Measurements from ENCODE around the gene SCP2.

SCP2 gene, protein sequence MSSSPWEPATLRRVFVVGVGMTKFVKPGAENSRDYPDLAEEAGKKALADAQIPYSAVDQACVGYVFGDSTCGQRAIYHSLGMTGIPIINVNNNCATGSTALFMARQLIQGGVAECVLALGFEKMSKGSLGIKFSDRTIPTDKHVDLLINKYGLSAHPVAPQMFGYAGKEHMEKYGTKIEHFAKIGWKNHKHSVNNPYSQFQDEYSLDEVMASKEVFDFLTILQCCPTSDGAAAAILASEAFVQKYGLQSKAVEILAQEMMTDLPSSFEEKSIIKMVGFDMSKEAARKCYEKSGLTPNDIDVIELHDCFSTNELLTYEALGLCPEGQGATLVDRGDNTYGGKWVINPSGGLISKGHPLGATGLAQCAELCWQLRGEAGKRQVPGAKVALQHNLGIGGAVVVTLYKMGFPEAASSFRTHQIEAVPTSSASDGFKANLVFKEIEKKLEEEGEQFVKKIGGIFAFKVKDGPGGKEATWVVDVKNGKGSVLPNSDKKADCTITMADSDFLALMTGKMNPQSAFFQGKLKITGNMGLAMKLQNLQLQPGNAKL

DNA sequence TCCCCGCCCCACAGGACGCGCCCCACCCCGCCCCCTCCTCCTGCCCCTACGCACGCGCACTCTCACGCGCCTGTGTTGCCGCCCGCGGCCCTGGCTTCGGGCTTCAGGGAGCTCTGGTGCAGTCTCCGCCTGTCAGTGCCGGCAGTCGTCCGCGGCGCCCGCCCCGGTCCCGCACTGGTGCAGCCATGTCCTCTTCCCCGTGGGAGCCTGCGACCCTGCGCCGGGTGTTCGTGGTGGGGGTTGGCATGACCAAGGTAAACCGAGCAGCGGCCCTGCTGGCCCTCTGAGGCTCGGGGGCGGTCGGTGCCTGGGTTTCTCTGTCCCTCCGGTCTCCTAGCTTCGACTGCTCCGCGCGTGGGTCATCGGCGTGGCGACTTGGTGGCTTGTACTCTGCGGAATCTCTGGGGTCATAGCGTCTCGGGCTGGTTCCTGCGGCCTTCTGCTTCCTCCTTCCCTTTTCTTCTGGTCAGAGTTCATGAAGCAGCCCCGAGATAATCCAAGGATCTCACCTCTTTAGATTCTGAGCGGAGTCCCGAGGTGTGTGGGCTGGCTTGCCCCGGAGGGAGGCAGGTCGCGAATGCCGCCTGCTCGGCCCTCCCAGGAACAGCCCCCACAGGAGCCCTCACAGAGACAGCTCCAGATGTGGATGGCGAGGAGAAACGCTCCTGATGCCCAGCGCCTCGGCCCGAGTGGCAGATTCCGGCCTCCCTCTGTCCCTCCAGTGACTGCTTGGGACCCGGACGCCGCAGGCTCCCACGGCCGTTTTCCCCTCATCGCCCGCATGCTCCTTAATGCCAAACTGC, at the start of gene SCP2:
SCP2 (plus strand) TSS at position 65 of the 803 bp plus-strand sequence; CDS start at position 186, 121 bp downstream.
- no peak for FAIRE-seq

DNA sequence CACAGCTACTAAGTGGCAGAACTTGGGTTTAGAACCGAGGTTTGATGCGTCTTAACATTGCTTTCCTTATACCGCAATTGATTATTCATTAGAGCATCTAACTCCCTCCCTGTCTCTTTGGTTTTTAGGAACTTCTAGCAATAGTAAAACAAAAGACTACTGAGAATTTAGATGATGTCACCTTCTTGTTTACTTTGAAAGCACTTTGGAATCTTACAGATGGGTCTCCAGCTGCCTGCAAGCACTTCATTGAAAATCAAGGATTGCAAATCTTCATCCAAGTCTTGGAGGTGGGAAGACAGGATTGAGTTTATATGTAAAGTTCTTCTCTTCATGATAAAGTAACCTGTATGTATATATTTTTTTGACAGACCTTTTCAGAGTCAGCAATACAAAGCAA, 49.5 kb upstream of the SCP2 start:
- no peak for FAIRE-seq

DNA sequence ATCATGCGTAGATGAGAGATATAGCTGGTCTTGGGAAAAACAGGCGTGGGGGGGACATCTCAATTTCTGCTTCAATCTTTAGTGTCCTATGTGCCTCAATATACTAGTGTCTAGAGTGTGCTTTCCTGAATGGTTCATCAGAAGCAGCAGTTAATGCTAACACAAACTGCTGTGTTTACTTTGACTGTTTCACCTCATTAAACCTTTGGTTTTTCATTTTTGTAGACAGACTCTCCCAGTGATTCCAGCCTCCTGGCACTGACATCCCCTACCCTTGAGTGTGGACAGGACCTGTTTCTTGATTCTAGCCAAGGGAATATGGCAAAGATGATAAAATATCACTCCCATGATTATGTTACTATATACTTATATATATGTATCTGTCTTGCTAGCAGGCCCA, 46.9 kb upstream of the SCP2 start:
- no peak for FAIRE-seq

DNA sequence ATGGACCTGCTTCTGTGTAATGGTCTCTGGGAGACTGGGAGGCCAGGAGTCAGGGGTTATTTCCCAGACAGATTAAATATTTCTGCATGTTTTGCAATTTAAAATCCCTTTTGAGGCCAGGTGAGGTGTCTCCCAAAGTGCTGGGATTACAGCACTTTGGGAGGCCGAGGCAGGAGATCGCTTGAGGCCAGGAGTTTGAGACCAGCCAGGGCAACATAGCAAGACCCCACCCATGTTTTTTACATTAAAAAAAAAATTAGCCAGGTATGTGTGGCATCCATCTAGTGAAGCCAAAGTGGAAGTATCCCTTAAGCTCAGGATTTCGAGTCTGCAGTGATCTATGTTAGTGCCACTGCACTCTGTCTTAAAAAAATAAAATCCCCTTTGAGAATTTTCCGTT, 39.6 kb upstream of the SCP2 start:
- FAIRE-seq, result no peak

DNA sequence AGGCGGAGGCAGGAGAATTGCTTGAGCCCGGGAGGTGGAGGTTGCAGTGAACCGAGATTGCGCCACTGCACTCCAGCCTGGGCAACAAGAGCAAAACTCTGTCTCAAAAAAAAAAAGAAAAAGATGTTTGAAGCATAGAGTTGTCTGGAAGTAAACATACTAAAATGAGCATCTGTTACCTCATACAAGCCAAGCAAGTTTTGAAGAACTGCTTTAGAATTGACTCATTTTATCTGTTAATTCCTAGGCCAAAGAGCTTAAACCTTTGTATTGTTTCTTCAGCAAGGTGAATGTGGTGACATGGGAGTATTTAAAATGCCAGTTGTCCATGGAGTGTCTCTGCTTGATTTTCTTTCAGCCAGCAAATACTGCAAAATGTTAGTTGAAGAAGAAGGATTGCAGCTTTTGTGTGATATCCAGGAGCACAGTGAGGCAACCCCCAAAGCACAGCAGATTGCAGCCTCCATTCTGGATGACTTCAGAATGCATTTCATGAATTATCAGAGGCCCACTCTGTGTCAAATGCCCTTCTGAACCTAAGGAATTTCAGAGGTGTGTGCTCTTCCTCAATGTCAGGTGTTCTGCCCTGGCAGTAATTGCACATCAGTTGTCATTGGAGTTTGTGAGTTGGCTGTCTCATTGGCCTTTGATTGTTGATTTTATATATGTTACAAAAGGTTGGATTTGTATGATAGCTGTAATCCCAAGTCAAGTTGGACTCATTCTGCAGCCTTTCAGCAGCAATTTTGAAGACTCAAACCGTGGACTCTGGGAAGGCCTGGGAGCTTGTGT, 34.5 kb upstream of the SCP2 start:
- FAIRE-seq, result no peak

DNA sequence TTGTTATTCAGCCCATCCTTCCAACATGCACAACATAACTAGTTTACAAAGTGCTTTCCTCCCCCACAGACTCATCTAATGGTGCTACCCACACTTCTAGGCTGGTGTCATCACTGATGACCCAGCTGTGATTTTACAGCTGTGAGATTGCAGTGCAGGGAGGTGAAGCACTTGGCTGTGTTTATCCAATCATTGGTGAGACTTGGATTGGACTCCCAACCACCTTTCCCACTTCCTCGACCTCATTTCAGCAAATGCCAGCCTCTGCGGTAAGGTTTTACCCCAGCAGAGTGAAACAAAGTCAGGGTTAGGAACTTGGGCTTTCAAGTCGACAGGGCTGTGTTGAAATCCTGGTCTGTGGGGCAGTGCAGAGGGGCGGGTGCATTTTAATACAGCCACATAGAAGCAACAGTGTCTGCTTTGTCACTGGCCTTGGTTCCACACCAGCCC, 27.6 kb upstream of the SCP2 start:
- no peak for FAIRE-seq

DNA sequence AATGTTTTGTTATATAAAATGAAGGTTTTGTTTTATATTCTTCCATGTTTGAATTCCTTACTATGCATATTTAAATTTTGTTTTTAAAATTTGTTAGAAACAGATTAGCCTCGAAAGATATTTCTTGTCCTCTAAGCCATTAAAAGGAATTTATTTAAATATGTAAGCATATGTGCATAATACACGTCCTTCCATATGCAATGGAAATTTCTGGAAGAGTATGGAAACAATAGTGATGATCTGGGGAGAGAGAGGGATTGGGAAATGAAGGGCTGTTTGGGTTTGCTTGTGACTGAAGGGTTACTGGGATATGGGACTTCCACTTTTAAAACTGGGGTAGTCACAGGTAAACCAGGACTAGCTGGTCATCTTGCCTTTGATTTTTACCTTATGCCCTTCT, 26.7 kb upstream of the SCP2 start:
- FAIRE-seq, result peak; percentile 14

DNA sequence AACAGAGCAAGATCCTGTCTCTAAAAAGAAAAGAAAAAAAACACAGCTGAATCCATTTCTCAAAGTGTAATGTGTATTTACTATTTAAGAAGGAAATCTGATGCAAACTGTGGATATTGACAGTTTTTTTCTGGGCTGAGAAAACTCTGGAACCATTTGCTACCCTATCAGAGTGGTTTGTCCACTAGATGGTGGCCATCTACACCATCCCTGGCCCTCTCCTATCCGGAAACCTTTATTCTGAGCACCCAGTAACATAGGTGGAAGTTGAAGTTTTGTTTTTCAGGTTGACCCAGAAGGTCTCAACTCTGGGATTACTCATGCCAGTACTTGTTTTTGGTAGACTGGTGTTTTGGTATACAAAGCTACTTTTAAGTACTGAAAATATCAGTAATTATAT, 25.7 kb upstream of the SCP2 start:
- no peak for FAIRE-seq

DNA sequence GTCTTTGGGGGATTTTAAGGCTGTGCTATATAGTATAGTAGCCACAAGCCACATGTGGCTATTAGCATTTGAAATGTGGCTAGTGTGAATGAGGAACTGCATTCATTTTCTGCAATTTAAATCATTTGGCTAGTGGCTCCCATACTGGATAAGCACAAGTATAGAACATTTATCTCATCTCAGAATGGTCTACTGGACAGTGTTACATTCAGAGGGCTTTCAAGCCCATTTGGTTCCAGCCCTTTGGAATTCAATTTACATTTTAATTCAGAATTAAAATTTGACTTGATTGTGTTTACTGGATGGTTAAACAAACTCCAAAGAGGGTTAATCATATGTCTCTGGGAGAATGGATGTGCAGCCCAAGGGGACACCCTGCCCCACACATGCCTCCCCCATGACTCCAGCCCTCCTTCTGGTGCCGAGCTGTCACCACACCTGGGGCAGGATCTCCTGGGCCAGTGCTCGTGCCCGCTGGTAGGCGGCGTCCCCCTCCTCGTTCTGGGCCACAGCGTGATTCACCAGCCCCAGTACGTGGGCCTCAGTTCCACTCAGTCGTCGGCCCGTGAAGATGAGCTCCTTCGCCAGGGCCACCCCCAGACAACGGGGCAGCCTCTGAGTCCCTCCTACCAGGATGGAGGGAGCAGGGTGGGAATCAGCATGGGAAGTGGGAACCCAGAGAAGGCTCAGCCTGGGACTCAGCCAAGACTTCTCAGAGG, 22.7 kb upstream of the SCP2 start:
- no peak for FAIRE-seq

DNA sequence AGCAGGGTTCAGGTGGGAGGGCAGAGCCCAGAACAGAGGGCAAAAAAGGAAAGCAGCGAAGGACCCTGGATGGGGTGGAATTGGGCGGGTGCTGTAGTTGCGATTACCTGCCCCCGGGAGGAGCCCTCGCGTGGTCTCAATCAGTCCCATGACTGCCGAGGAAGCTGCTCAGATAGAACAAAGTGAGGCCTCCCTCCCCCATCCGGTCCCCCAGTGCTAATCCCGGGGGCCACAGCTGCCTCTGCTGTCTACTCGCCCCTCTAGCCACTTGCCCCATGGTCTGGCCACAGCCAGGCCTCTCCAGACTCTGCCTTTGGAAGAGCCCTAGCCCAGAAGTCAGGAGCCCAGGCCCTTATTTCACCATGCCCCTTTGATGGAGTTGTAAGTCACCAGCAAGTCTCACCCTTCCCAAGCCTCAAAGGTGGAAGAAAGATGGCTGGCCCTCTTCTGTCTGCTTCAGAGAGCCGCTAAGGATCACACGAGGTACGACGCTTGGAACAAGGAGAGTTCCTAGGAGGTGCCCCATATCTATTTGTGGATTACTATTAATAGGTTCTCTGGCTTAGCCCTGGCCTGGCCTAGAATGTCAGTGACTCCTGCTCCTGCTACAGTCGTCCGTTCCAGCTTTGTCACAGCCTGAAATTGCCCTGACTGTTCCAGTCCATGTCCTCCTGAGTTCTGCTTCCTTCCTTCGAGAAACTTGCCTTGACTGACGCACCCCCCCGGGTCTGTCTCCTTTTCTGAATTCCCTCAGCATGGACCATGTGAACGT, 22.0 kb upstream of the SCP2 start:
- no peak for FAIRE-seq

DNA sequence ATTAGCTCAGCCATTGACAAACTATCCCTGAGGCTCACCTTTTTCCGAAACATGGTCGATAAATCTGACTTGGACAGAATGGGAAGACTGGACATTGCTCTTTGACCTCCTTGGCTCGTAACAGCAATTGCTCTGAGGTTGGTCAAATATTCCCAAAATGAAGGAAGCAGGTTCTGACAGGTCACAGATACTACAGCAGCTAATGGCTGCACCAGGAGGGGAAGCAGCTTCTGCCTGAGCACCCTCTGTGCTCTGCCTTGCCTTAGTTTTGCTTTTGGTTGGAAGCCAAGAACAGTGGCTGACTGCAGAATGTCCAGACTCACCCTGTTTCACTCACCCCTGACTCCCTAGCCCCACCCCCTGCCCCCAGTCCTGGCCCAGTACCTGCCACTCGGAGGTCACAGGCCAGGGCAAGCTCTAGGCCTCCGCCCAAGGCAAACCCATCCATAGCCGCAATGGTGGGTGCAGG, 20.9 kb upstream of the SCP2 start:
- FAIRE-seq, result no peak

DNA sequence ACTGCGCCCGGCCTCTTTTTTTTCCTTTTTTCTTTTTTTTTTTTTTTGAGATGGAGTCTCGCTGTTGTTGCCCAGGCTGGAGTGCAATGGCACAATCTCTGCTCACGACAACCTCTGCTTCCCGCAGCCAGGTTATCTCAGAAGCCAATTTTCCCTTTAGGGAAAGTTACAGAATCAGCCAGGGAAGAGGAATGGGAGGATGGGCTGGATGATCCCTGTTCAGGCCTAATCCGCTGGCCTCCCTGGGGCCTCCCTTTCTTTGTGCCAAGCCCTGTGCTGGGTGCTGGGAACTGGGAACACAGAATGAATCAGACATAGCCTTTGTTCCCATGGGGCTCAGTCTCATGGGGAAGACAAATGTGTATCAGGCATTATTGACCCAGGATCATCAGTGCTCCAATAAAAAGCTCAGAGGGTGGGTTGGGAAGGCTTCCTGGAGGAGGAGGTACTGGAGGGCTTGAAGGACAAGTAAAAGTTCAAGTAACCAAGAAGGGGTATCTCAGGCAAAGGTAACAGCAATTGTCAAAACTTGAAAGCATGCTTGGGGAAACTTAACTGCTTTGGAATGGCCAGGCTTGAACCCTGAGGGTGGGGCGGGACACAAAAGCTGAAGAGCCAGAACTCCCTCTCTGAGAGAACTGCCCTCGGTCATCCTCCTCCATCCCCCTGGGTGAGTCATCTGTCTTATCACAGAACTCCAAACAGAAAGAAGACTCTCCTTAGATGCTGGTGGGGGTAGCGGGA, 19.8 kb upstream of the SCP2 start:
- no peak for FAIRE-seq

DNA sequence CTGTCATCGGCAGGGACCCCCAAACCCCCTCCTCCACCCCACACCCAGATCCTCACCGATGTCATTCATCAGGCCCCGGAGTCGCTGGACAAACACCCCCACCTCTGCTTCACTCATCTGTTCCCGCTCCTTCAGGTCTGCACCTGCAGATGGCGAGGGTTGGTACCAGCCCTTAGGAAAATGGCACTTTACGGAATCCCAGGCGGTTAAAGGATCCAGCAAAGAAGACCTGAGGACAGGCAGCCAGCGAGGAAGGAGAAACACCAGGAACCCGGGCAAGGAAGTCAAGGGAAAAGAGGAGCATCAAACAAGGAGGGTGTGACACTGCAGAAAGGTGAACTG, 19.3 kb upstream of the SCP2 start:
- no peak for FAIRE-seq

DNA sequence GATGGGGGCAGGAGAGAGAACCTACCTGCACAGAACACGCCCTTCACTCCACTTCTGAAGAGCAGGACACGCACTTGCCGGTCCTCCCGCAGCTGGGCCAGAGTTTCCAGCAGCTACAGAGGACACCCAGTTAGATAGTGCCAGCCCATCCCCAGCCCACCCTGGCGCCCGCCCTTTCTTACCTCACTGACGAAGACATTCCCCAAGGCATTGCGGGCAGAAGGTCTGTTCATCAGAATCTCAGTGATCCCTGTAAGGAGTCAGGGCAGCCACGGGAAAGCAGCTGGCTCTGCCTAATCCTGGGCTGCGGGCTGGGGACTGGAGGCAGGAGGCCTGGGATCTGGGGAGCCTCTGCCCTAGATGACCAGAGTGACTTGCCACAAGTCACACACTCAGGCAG, 15.5 kb upstream of the SCP2 start:
- no peak for FAIRE-seq

DNA sequence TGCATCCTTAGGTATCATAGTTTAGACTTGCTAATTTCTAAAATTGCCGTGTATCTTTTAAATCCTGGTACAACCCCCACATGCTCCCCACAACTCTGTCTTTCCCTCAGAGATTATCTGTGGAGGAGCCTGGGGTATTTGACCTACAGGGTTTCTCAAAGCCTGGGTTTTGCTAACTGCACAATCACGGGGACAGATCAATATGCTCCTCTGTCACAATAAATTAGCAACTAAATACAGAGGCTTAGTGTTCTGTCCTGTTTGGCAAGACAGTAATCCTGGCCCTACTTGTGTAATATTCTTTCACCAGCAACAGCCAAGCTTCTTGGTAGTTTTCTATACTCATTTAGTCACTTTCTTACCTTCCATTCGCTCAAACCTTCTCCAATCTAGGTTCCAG, 14.1 kb upstream of the SCP2 start:
- FAIRE-seq, result no peak

DNA sequence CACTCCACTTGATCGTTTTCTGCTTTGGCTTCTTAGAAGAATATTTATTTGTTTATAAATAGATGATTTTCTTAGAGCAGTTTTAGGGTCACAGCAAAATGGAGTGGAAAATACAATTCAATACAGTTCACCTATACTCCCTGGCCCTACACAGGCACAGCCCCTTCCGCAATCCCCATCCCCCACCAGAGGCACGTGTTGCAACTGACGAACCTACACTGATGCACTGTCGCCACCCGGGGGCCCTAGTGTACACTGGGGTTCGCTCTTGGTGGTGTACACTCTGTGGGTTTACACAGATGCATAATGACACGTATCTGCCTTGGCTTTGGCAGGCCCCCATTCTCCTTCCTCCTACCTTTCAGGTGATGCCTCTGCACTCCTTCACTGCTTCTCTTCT, 13.5 kb upstream of the SCP2 start:
- FAIRE-seq, result no peak

DNA sequence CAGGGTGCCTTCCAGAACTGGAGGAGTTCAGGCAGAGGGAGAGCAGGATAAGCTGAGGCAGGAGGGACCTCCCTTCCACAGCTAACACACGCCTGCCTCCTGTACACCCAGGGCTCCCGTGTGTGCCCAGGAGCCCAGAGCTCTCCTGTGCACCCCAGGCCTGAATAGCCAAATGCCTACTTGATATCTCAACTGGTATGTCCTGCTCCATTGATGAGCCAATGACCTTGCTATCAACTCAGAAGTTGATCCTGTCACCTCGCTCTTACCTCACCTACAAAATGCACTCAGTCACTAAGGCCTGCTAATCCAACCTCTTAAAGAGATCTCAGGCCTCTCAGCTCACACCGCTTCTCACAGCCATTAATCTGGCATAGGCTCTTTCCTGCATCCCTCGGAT, 12.6 kb upstream of the SCP2 start:
- FAIRE-seq, result no peak

DNA sequence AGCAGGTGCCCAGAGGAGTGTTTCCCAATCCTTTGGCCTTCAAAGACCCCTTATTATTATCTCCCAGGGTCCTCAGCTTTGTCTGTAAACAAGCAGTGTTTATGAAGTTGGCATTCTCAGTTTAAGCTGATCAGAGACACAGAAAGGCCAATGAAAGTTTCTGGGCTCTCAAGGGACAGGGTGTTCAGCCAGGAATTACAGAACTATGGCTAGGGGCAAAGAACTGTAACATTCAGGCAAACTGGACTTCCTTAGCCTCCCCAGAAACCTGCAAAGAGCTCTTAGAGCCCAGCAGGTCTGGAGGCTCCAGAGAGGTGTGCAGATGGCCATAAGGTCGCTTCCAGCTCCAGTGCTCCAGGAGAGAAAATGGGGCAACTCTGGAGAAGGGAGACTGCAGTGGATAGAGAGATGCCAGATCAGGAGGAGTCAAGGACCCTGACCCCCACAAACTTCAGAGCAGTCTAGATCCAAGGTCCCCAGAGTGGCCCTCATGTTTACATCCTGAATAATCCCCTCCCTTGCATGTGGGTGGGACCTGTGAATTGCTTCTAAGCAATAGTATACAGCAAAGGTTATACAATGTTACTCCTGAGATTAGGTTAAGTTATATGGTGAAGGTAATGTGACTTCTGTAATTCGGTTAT, 11.7 kb upstream of the SCP2 start:
- no peak for FAIRE-seq

DNA sequence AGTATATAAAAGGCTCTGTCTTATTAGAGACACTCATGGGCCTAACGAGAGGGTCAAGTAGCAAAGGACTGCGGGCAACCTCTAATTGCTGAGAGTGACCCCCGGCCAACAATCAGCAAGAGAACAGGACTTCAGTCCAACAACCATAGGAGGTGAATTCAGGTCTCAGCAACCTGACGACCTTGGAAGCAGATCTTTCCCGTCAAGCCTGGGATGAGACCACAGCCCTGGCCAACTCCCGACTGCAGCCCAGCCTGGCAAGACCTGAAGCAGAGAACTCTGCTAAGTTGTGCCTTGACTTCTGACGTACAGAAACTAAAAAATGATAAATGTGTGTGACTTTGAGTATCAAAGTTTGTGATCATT, 11.2 kb upstream of the SCP2 start:
- FAIRE-seq, result no peak

DNA sequence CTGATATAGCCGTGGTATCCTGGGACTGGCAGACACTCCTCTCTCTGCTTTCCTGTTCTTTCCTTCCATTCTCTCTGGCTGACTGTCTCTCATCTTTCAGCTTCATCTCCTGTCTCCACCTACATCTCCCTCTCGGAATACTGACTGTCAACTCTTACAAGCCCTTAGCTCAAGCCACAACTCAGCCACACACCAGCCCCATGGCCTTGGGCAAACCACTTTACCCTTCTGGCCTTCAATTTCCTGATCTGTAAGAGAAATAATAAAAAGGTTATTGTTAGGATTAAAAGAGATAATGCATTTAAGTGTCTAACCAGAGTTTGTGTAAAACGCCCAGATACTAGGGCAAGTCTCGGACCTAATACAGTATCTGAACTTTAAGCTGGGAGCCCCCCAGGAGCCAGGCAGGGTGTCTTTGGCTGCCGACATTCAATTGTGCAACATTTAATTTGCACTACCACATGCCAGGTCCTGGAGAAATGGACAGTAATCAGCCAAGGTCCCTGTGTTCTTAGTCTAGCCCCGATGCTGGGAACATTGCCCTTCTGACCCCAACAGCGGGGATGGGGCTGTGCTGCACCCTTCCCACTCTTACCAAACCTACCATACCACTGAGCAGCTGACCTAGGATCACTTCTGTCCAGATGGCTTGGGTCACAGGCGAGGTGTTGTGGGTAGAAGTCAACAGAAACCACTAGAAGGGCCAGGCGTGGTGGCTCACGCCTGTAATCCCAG, 10.7 kb upstream of the SCP2 start:
- no peak for FAIRE-seq
